Peyer's patch (tissue), 4 donors: ENCODE measurements around the gene NETO2. TPM values are rescaled to one million over a fixed set of nuclear protein-coding genes. Genes with fewer than 3 reads are reported as not detected.

Experiments used
- DNase-seq, 3 donors: peaks; one replicate each; pipeline ENCODE4 v3.0.0-alpha.2; 2017 to 2019
- H3K27ac ChIP-seq, 4 donors: fragments of 200-600 bp; sonication (generic); one replicate each; pipeline ENCODE4 v1.5.1; 2016 to 2019
- H3K27me3 ChIP-seq, 2 donors: fragments of 200-600 bp; sonication (generic); one replicate each; pipeline ENCODE4 v1.5.1; 2019
- H3K36me3 ChIP-seq, 3 donors: fragments of 200-600 bp; sonication (generic); one replicate each; pipeline ENCODE4 v1.5.1; 2016 to 2019
- H3K4me1 ChIP-seq, 4 donors: fragments of 200-600 bp; sonication (generic); one replicate each; pipeline ENCODE4 v1.5.1; 2016 to 2019
- H3K4me3 ChIP-seq, 4 donors: fragments of 200-600 bp; sonication (generic); 1 replicate in 3 of 4; 2 replicates in 1 of 4; pipeline ENCODE4 v1.5.1; 2016 to 2019; ENCODE audit warnings: mild to moderate bottlenecking in 1 of 4
- H3K9me3 ChIP-seq, 4 donors: fragments of 200-600 bp; sonication (generic); one replicate each; pipeline ENCODE4 v1.5.1; 2016 to 2019; ENCODE audit warnings: mild to moderate bottlenecking in 1 of 4
- POLR2A ChIP-seq, 2 donors: fragments of 450-650 bp; IDR thresholded peaks; one replicate each; pipeline ENCODE4 v1.5.1; 2017; ENCODE audit warnings: antibody characterized with exemption in 2 of 2, mild to moderate bottlenecking in 2 of 2, moderate library complexity in 2 of 2
- total RNA-seq, 4 donors: library from RNA; depleted of rRNA; stranded (reverse); fragments of >200 nt; gene quantifications; one replicate each; pipeline ENCODE4 v1.1.0, GENCODE V29; 2016
- TF ChIP-seq, protein P1 (sequence below), 6 experiments: fragments of 450-650 bp in 4 of 6; fragments of 200-600 bp in 2 of 6; sonication (generic) in 1 of 6; IDR thresholded peaks; one replicate each; pipeline ENCODE4 v1.5.1; 2017 to 2019; ENCODE audit warnings: antibody characterized with exemption in 6 of 6, mild to moderate bottlenecking in 3 of 6, moderate library complexity in 1 of 6

The NETO2 gene
- total RNA-seq, 4 donors from 2014 or later = 1.7 to 9.9 (median 5.7) TPM

DNA sequence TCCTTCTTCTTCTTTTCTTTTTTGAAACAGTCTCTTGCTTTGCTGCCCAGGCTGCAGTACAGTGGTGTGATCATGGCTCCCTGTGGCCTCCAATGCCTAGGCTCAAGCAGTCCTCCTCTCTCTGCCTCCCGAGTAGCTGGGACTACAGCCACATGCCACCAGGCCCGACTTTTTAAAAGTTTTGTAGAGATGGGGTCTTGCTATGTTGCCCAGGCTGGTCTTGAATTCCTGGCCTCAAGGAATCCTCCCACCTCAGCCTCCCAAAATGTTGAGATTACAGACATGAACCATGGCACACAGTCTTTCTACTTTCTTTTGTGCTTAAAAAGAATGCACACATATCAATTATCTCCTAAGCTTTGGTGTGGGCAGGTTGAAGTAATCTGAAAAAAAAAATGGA, 109.3 kb downstream of the NETO2 start:
- Histone ChIP-seq H3K27me3 (no peaks in the 10 kb centered on the region), H3K36me3 (no peaks in the 10 kb centered on the region), H3K4me1 (no peaks in the 10 kb centered on the region), H3K4me3 (no peak overlapping the region), H3K27ac (no peak overlapping the region), H3K9me3 (no peaks in the 10 kb centered on the region)
- TF ChIP-seq, protein P1, sequence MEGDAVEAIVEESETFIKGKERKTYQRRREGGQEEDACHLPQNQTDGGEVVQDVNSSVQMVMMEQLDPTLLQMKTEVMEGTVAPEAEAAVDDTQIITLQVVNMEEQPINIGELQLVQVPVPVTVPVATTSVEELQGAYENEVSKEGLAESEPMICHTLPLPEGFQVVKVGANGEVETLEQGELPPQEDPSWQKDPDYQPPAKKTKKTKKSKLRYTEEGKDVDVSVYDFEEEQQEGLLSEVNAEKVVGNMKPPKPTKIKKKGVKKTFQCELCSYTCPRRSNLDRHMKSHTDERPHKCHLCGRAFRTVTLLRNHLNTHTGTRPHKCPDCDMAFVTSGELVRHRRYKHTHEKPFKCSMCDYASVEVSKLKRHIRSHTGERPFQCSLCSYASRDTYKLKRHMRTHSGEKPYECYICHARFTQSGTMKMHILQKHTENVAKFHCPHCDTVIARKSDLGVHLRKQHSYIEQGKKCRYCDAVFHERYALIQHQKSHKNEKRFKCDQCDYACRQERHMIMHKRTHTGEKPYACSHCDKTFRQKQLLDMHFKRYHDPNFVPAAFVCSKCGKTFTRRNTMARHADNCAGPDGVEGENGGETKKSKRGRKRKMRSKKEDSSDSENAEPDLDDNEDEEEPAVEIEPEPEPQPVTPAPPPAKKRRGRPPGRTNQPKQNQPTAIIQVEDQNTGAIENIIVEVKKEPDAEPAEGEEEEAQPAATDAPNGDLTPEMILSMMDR (IDR thresholded peaks at IDR 0.05) = no peak
- no peak for TF ChIP-seq POLR2A (IDR thresholded peaks at IDR 0.05)
- no peak for DNase-seq

DNA sequence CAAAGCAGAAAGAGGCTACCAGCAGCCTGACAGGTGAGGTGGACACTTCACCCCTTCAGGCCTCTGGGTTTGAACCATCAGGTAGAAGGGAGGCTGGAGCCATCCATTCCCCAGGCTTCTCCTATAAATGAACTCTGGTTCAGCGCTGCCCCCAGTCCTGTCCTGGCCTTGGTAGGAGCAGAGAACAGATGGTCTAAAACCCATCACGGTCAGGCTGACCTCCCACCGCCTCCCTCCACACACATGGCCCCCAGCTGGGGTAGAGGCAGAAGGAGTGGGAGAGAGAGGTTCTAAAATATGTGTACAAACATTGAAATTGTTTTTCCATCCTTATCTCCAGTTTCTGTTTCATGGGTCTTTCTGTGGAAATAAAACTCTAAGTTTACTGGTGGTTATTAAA, 110.6 kb downstream of the NETO2 start:
- no peak overlapping the region for H3K27ac ChIP-seq
- H3K27me3 ChIP-seq = no peaks in the 10 kb centered on the region
- no peaks in the 10 kb centered on the region for H3K36me3 ChIP-seq
- TF ChIP-seq, protein P1 (IDR thresholded peaks at IDR 0.05) = no peak
- TF ChIP-seq POLR2A (IDR thresholded peaks at IDR 0.05) = no peak
- H3K9me3 ChIP-seq = no peaks in the 10 kb centered on the region
- H3K4me3 ChIP-seq = no peak overlapping the region
- no peak for DNase-seq
- no peaks in the 10 kb centered on the region for H3K4me1 ChIP-seq

DNA sequence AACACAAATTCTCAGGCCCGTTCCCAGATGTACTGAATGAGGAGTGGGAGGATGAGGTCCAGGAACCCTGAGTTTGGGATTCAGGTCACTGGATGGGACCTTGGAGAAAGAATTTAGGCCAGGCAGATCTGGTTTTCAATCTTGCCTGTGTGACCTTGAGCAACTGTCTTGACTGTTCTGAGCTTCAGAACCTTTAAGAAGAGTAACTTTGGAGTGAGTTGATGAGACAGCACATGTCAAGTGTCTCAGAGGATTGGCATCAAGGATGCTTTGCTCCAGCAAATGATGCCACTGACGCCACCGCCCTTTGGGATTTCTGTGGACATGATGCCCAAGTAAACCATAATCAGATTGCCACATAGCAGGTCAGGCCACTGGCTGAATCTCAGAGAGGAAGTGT, 114.0 kb downstream of the NETO2 start:
- TF ChIP-seq, protein P1 (IDR thresholded peaks at IDR 0.05) = no peak
- TF ChIP-seq POLR2A (IDR thresholded peaks at IDR 0.05) = no peak
- no peaks in the 10 kb centered on the region for H3K4me1 ChIP-seq
- DNase-seq = no peak
- H3K9me3 ChIP-seq = no peaks in the 10 kb centered on the region
- H3K4me3 ChIP-seq = no peak overlapping the region
- H3K27ac ChIP-seq = no peak overlapping the region
- H3K36me3 ChIP-seq = no peaks in the 10 kb centered on the region
- H3K27me3 ChIP-seq = no peaks in the 10 kb centered on the region

DNA sequence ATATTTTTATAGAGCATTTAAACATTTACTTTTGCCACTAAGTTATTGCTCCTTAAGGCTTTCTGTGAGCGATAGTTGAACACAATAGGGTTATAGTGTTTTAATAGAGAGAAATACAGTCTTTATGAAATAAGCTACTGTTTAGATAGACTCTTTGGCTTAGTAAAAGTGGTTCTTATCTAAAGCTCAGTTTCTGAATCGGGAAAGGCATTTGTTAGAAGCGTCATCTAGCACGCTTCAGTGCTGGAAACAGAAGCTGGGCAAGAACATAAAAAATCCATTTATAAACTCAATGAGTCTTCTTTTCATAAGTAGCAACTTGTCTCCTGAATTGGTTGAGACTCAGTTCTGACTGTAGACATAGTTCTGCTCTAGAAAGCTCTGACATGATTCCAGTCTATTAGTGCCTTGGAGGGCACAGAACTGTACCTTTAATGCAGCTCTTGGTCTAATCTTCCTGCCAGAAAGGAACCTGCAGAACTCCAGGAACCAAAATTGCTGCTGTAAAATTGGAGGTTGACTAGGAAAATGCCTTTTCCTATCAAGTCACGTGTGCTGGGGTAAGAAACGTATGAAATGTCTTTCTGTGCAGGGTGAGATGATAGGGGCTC, 114.9 kb downstream of the NETO2 start:
- no peak overlapping the region for H3K27ac ChIP-seq
- TF ChIP-seq, protein P1 (IDR thresholded peaks at IDR 0.05) = no peak
- TF ChIP-seq POLR2A (IDR thresholded peaks at IDR 0.05) = no peak
- DNase-seq = no peak
- H3K9me3 ChIP-seq = no peaks in the 10 kb centered on the region
- no peaks in the 10 kb centered on the region for H3K4me1 ChIP-seq
- no peaks in the 10 kb centered on the region for H3K36me3 ChIP-seq
- H3K27me3 ChIP-seq = no peaks in the 10 kb centered on the region
- no peak overlapping the region for H3K4me3 ChIP-seq

Other genes with a start within 250 kb of the NETO2 start
- gene DNAJA2, start 170.3 kb downstream of the NETO2 start, total RNA-seq = 10 to 100 TPM; 30.5 to 45.7 (median 36.5) TPM